ENCODE measurements around the gene TMEM80. TPM values are rescaled to one million over a fixed set of nuclear protein-coding genes. Genes with fewer than 3 reads are reported as not detected.

The TMEM80 gene
- total and polyA plus RNA-seq, 2 of the 8 experiments (the other 6 are each of a cell fraction or from before 2014, with no cell fraction given) = 8.0 to 16.3 TPM

GRCh38 chr11:747158-748006, 51.8 kb downstream of the TMEM80 start, which contains the start of gene TALDO1 (continued):
- TF ChIP-seq CREB1 (IDR thresholded peaks at IDR 0.05) = no peak; the same call in 1 of the 2 replicates
- 0 out of 2 replicates have a peak, but pooled peaks have one; percentile 25 for TF ChIP-seq TCF12 (IDR thresholded peaks at IDR 0.05; ENCODE audit: low read depth, low read length)
- TF ChIP-seq CHD7 (IDR thresholded peaks at IDR 0.05; ENCODE audit: insufficient replicate concordance, low read length) = no peak
- 0 out of 2 replicates have a peak, but pooled peaks have one; percentile 20 for TF ChIP-seq EGR1 (IDR thresholded peaks at IDR 0.05; ENCODE audit: borderline replicate concordance, low read depth, low read length)
- no peak for TF ChIP-seq GTF2F1 (IDR thresholded peaks at IDR 0.05; ENCODE audit: borderline replicate concordance, low read depth, low read length)
- no peak for TF ChIP-seq SP4 (IDR thresholded peaks at IDR 0.05; ENCODE audit: low read length)
- TF ChIP-seq ASH2L (IDR thresholded peaks at IDR 0.05; ENCODE audit: low read length) = no peak
- no peak for TF ChIP-seq SP1 (IDR thresholded peaks at IDR 0.05; ENCODE audit: low read depth, low read length)
- no peak for TF ChIP-seq NRF1 (IDR thresholded peaks at IDR 0.05; ENCODE audit: low read depth, low read length)
